Left colon (tissue), 2 donors: ENCODE results near the gene MTM1. TPM values are rescaled to one million over a fixed set of nuclear protein-coding genes. Genes with fewer than 3 reads are reported as not detected.

ENCODE experiments used
- ATAC-seq: fragments of 200-7000 bp; cut with Tn5 transposase; one replicate; pipeline ENCODE4 v1.9.1; 2020; ENCODE audit warnings: mild to moderate bottlenecking, moderate library complexity
- DNase-seq, 2 donors: peaks; one replicate each; pipeline ENCODE4 v3.0.0-alpha.2; 2020
- intact Hi-C, 2 donors: fragments of 100-400 bp; cut with DNase I in 1 of 2; cut with micrococcal nuclease in 1 of 2; formaldehyde crosslinking; loops; one replicate each; pipeline versions ENCODE4 v1.11.2 to v1.14.0; 2022; cut with DNase I, micrococcal nuclease
- total RNA-seq, 2 donors: library from RNA; stranded (reverse); fragmentation: NEBNext Ultra II Directional; extraction: Animal tissue kit (Norgen Biotek cat#: 25700); gene quantifications; one replicate each; pipeline ENCODE4 v1.2.1, GENCODE V29; 2021
- donor health status: DM: no; HTN: no; CAD: no.
- donor health status: DM: yes; HTN: yes; CAD: no.

Gene MTM1
- total RNA-seq, 2 donors from 2014 or later, result 51.8 to 66.6 TPM

- intact Hi-C loops, result no loop called here
- DNase-seq (peak; percentile 59 to 67), ATAC-seq (peak; percentile 94)
Measured at GRCh38 chrX:150547375-150548115, 20.9 kb upstream of the MTM1 start.

GRCh38 chrX:150548251-150548650, 20.2 kb upstream of the MTM1 start:
- DNase-seq (no peak), ATAC-seq (no peak)
- intact Hi-C loops, result no loop called here

- DNase-seq (no peak), ATAC-seq (no peak)
- intact Hi-C loops, result no loop called here
Measured at GRCh38 chrX:150548684-150549083, 19.7 kb upstream of the MTM1 start.

GRCh38 chrX:150551963-150552362, 16.5 kb upstream of the MTM1 start:
- intact Hi-C loops, result no loop called here
- ATAC-seq (no peak), DNase-seq (no peak)

DNA sequence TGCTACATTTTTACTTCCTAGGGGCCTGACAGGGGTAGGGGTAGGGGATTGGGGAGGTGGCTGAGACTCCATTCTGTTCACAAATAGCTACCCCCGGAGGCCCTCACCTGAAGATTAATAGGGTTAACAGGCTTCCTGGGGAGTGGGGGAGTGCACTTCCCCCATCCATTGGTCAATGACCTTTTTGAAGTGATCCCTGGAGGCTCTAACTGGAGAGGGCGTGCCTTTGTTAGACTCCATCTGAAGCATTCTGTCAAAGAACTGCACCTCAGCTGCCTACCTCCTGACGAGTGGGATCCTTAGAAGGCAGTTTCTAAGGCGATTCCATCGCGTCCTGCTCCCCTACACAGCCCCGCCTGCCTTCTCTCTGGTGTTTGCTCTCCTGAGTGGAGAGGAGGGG, 10.0 kb upstream of the MTM1 start:
- DNase-seq (no peak), ATAC-seq (no peak)
- intact Hi-C loops, result no loop called here

- intact Hi-C loops, result no loop called here
- DNase-seq (no peak), ATAC-seq (no peak)
Measured at GRCh38 chrX:150564838-150565237, 3.6 kb upstream of the MTM1 start.

DNA sequence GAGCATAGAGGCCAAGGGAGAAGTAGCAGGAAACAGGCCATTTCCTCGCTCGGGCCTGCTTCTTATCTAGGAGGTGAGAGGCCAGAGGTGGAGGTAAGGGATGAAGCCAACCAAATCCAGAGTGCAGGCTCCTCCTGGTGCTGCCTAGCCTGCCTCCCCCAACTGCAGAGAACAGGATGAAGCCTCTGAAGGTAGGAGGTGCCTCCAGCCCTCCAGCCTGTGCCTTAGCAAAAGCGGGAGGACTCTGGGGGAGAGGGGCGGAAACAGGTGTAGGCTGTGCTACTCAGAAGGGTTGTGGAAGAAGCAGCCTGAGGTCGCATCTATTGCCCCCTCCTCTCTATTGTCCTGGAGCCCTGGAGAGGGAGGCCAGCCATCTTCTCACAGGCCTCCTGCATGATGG, 2.9 kb upstream of the MTM1 start:
- no peak for ATAC-seq
- intact Hi-C loops, result no loop called here
- DNase-seq, result no peak

DNA sequence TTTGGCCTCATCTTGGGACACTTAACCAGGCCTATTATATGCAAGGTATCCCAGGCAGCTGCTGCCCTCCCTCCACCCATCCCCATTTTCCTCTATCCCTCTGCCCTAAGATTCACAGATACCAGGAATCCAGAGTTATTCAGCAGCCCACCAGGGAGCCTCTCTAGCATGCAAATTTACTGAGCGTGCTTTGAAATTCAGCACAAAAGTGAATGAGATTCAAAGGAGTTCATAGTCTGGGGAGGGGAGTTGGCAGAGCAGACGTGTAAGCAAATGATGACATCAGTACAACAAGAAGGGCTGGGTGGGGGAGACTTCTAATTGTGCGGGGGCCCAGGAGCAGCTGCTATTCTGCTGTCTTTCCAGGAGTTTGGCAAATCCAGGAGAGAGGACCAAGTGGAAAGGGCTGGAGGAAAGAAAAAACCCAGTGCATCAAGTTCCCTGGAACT, 1.7 kb upstream of the MTM1 start:
- intact Hi-C loops, result no loop called here
- DNase-seq (no peak), ATAC-seq (no peak)

DNA sequence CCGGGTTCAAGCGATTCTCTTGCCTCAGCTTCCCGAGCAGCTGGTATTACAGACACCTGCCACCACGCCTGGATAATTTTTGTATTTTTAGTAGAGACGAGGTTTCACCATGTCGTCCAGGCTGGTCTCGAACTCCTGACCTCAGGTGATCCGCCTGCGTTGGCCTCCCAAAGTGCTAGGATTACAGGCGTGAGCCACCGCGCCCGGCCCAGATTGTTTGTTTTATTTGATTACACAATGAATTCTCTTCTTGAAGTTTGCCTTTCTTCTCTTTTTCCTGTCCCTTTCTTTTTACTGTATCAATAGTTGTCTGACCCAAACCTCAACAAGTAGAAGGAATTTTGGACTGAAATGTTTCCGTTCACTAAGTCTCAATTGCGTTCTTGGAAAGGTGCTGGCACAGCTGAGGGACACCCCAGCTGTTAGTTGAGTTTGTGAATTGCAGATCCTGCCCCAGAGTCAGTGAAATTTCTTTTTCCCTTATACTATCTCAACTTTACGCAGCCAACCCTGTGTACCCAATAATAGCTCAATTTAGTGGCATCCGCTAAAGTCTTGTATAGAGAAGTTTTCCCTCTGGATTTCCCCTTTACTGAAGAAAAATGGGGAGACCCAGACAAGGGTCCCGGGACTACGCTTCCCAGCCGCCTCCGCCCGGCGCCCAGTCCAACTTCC, 639 bp upstream of the MTM1 start:
- intact Hi-C loops, result no loop called here
- ATAC-seq, result no peak

GRCh38 chrX:150569155-150569477, 695 bp downstream of the MTM1 start:
- intact Hi-C loops, result no loop called here
- ATAC-seq (peak; percentile 9), DNase-seq (peak in 1 of 2 donors; percentile 59)

More for the DNA sequence above, 639 bp upstream of the MTM1 start:
- peak in 1 of 2 donors; percentile 26 for DNase-seq

DNA sequence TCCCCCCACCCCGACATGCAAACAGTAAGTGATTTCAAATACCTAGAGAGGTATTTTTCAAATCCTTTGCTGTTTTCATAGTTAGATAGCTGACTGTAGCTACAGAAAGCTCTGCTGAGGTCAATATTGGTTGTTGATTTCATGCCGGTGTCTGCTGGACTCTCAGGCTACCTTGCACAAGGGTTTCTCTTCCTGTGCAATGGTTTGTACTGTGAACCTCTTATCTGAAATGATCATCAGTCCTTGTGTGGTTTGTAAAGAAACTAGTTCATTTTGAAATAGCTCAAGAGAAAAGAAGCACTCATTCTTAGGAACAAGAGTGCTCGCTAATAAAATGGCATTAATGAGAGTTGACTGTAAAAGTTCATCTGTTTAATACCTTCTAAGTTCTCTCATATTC, 2.1 kb downstream of the MTM1 start:
- ATAC-seq, result no peak
- DNase-seq, result no peak

DNA sequence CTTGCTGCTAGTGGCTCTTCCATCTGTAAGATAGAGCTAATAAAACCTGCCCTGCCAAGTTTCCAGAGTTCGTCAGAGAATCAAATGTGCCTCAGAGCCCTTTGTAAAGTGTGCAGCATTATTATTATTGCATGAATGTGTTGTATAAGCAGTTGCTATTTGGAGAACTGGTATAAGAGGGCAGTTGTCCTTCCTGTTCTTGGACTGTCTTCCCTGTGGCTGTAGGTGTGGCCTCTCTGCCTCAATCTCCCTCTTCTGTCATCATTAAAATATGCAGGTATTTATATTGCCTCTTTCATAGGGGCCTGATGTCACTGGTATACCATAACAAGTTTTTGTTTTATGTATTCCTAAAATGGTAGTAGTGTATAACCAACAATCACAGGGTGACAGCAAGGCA, 3.8 kb downstream of the MTM1 start:
- DNase-seq, result no peak
- ATAC-seq, result peak; percentile 13
- intact Hi-C loops, result no loop called here

More for the DNA sequence above, 2.1 kb downstream of the MTM1 start:
- intact Hi-C loops, result no loop called here

- DNase-seq (no peak), ATAC-seq (no peak)
- intact Hi-C loops, result no loop called here
Measured at GRCh38 chrX:150573106-150573505, 4.7 kb downstream of the MTM1 start.

DNA sequence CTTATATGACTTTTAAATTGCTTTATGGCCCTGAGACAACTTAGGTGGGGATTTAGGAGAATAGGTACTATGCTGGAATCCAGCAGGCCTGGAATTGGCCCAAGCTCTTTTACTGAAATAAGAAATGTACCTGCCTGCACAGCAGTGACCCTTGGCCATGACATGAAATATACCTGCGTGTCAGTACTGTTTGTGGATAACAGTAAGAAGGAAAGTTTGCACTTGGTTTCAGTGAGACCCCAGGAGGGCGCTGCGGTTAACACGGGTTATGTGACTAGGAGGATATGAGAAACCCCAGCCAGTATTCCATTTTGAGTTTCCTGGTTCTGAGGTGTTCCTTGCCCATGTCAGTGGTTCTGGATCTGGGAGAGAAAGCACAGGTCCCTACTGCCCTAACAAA, 5.3 kb downstream of the MTM1 start:
- peak; percentile 39 for ATAC-seq
- intact Hi-C loops, result no loop called here
- peak; percentile 44 to 60 for DNase-seq

- DNase-seq, result no peak
- intact Hi-C loops, result no loop called here
- no peak for ATAC-seq
Measured at GRCh38 chrX:150574559-150575418, 6.4 kb downstream of the MTM1 start.

DNA sequence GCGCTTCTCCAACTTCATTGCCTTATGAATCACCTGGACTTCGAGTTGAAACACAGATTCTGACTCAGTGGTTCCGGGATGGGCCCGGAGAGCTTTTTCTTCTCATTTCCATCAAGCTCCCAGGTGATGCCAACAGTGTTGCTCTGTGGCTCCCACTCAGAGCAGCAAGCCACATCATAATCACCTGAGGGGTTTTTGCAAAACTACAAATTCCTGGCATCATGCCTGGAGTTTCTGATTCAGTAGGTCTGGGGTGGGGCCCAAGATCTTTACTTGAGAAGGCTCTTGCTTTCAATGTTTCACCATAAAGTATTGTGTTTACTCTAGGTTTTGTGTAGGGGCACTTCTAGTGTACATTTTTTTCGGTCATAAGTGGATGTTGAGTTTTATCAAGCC, 7.0 kb downstream of the MTM1 start:
- DNase-seq (no peak), ATAC-seq (peak; percentile 9)
- intact Hi-C loops, result no loop called here

DNA sequence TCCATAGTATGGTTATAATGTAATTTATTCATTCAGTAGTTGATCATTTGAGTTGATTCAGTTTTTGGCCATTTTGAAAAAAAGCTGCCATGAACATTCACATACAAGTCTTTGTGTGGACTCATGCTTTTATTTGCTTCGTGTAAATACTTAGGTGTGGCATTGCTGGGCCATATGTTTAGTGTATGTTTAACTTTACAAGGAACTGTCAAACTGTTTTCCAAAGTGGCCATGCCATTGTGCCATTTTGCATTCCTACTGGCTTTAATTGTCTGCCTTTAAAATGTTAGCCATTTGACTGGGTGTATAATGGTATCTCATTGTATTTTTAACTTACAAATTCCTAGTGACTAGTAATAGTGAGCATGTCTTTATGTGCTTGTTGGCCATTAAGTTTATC, 8.8 kb downstream of the MTM1 start:
- DNase-seq, result peak in 1 of 2 donors; percentile 12
- peak; percentile 70 for ATAC-seq
- intact Hi-C loops, result no loop called here

DNA sequence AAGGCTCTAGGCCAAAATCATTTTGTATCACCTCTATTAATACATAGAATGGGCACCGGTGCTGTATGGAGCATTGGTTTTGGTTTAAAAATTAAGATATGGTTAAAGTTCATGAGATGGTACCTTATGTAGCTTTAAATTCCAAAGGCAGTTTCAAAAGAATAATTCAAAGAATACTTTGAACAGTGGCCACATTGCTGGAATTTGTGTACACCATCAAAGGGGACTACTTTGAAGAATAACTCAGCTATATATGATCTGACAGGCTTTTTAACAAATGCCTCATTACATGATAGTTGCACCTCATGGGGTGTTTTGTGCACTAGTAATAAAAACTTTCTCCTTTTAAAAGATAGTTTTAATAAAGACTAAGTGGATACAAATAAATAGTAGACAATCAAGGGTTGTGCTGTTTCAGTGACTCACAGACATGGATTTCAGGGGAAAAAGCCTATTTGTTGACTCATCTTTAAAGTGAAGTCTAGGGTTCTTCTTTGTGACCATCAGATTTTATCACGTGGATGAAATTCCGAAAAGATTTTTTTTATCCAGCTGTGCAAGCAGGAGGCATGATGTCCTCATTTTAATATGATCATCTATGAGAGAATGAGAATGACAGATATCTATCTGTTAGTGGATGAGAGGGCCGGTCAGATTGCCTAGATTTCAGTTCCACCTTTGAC, 12.8 kb downstream of the MTM1 start:
- intact Hi-C loops, result no loop called here
- ATAC-seq (no peak), DNase-seq (no peak)

DNA sequence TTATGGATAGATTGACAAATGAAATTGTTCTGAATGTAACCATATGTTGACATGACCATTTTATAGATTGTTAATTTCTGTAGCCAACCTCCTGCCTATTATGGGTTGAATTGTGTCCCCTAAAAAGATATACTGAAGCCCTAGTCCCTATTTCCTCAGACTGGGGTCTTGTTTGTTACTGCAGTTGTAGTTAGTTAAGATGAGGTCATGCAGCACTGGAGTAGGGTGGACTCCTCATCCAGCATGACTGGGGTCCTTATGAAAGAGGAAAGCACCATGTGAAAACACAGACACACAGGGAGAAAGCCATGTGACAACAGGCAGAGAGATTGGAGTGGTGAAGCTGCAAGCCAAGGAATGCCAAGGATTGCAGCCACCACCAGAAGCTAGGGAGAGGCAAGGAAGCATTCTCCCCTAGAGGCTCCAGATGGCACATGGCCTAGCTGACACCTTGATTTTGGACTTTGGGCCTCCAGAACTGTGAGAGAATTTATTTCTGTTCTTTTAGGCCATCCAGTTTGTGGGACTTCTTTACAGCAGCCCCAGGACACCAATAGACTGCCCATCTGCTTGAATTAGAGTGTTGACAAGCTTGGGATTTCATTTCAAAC, 14.0 kb downstream of the MTM1 start:
- ATAC-seq (peak; percentile 59), DNase-seq (no peak)
- intact Hi-C loops, result no loop called here
